WERI-Rb-1 (cell line): ENCODE results near the gene ZNF652.

Experiments
- DNase-seq: peaks from one replicate; pipeline ENCODE4 v3.0.0-alpha.2; 2020
- H3K27ac ChIP-seq: fragments of 250-450 bp; sonication (Bioruptor Pico); 2 replicates; pipeline ENCODE4 v1.5.1; 2020; ENCODE audit warnings: mild to moderate bottlenecking, moderate library complexity
- H3K27me3 ChIP-seq: fragments of 250-450 bp; sonication (Bioruptor Pico); 2 replicates; pipeline ENCODE4 v1.5.1; 2021; ENCODE audit warnings: mild to moderate bottlenecking, low read depth, moderate library complexity; ENCODE audit not compliant: insufficient read depth, severe bottlenecking
- H3K36me3 ChIP-seq: fragments of 250-450 bp; sonication (Bioruptor Pico); 2 replicates; pipeline ENCODE4 v1.5.1; 2020; ENCODE audit warnings: mild to moderate bottlenecking, moderate library complexity
- H3K4me3 ChIP-seq: 2 replicates; pipeline ENCODE4 v1.5.1; 2011; ENCODE audit warnings: low read depth, mild to moderate bottlenecking, control low read depth, low read length
- H3K9me3 ChIP-seq: fragments of 250-450 bp; sonication (Bioruptor Pico); 2 replicates; pipeline ENCODE4 v1.5.1; 2021; ENCODE audit warnings: mild to moderate bottlenecking, moderate library complexity; ENCODE audit not compliant: severe bottlenecking
- TF ChIP-seq, protein P1 (sequence below): IDR thresholded peaks from 2 replicates; pipeline ENCODE4 v1.5.1; 2011; ENCODE audit warnings: low read depth, mild to moderate bottlenecking, control low read depth, inconsistent platforms, low read length

ZNF652 gene

GRCh38 chr17:49404906-49405305 is 42.9 kb upstream of the ZNF652 start:
- Histone ChIP-seq H3K4me3 (no peak overlapping the region), H3K9me3 (no peaks in the 10 kb centered on the region), H3K36me3 (peaks cover 66% of the 10 kb centered on the region), H3K27me3 (no peaks in the 10 kb centered on the region), H3K27ac (peak overlapping the region; percentile 94)
- no peak for DNase-seq
- TF ChIP-seq, protein P1, sequence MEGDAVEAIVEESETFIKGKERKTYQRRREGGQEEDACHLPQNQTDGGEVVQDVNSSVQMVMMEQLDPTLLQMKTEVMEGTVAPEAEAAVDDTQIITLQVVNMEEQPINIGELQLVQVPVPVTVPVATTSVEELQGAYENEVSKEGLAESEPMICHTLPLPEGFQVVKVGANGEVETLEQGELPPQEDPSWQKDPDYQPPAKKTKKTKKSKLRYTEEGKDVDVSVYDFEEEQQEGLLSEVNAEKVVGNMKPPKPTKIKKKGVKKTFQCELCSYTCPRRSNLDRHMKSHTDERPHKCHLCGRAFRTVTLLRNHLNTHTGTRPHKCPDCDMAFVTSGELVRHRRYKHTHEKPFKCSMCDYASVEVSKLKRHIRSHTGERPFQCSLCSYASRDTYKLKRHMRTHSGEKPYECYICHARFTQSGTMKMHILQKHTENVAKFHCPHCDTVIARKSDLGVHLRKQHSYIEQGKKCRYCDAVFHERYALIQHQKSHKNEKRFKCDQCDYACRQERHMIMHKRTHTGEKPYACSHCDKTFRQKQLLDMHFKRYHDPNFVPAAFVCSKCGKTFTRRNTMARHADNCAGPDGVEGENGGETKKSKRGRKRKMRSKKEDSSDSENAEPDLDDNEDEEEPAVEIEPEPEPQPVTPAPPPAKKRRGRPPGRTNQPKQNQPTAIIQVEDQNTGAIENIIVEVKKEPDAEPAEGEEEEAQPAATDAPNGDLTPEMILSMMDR: no peak

GRCh38 chr17:49404361-49404760 is 42.3 kb upstream of the ZNF652 start:
- Histone ChIP-seq H3K27ac (peak overlapping the region; percentile 94), H3K9me3 (no peaks in the 10 kb centered on the region), H3K4me3 (no peak overlapping the region), H3K27me3 (no peaks in the 10 kb centered on the region), H3K36me3 (peaks cover 61% of the 10 kb centered on the region)
- DNase-seq: no peak
- TF ChIP-seq, protein P1: no peak

GRCh38 chr17:49403514-49404289 is 41.7 kb upstream of the ZNF652 start:
- no peak overlapping the region for H3K4me3 ChIP-seq
- H3K27me3 ChIP-seq: no peaks in the 10 kb centered on the region
- TF ChIP-seq, protein P1: no peak
- H3K27ac ChIP-seq: peak overlapping the region; percentile 94
- no peak for DNase-seq
- H3K9me3 ChIP-seq: no peaks in the 10 kb centered on the region
- H3K36me3 ChIP-seq: peaks cover 56% of the 10 kb centered on the region

GRCh38 chr17:49402706-49403105 is 40.7 kb upstream of the ZNF652 start:
- Histone ChIP-seq H3K36me3 (peaks cover 46% of the 10 kb centered on the region), H3K9me3 (no peaks in the 10 kb centered on the region), H3K4me3 (peak overlapping the region; percentile 4; the same call in 1 of the 2 replicates), H3K27ac (peak overlapping the region; percentile 94), H3K27me3 (no peaks in the 10 kb centered on the region)
- TF ChIP-seq, protein P1: no peak
- DNase-seq: peak; percentile 90

GRCh38 chr17:49401971-49402611 is 40.0 kb upstream of the ZNF652 start:
- Histone ChIP-seq H3K4me3 (no peak overlapping the region; the same call in 1 of the 2 replicates), H3K27ac (peak overlapping the region; percentile 94), H3K36me3 (peaks cover 40% of the 10 kb centered on the region), H3K9me3 (no peaks in the 10 kb centered on the region), H3K27me3 (no peaks in the 10 kb centered on the region)
- TF ChIP-seq, protein P1: no peak
- DNase-seq: peak; percentile 73
